Measurements from ENCODE around the gene PRPF8. TPM values are rescaled to one million over a fixed set of nuclear protein-coding genes. Genes with fewer than 3 reads are reported as not detected.

PRPF8 gene
- total and polyA plus RNA-seq, 10 of the 15 experiments (the other 5 are each of a cell fraction or from before 2014, with no cell fraction given): 77.2 to 337 (median 162) TPM

DNA sequence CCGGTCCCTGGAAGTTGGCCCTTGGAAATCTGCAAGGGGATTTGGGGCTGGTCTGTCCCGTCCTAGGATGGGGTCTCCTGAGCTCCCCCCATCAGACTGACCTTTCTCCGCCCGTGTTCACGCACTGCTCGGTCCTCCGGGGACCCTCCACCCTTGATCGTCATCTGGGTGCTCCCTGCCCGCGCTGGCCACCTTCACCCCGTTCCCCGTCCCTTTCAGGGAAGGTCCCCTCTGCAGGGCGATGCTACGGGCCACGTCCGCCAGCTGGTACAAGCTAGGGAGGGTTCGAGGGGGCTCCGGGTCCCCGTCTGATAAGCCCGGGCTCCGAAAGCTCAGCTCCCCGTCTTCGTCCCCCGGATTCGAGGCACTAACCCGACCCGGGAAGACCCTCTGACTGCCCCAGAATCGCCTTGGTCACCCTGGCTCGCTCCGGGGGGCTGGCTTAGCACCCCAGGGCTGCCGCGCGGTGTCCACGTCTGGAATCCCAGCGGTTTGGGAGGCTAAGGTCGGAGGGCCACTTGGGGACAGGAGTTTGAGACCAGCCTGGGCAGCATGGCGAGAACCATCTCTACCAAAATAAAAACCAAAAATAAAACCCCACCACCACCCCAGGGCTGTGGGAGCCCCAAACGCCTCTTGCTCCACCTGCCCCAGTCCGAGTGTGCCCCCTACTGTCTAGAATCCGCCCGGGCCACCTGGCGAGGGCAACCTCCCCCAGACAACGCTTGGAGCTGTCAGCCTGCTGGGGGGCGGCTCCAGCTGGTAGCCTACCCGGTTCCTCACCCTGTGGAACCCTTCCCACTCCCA, 55.0 kb downstream of the PRPF8 start (continued):
- TF ChIP-seq ETV6 (conservative IDR thresholded peaks at IDR 0.05 in 1 of 2, IDR thresholded peaks at IDR 0.05 in 1 of 2; ENCODE audit: borderline replicate concordance in 1 of 2, low read depth in 1 of 2) (no peak), SP1 (IDR thresholded peaks at IDR 0.05; ENCODE audit: low read depth, low read length) (no peak), SIN3A (IDR thresholded peaks at IDR 0.05; ENCODE audit: low read depth, low read length) (no peak), PML (IDR thresholded peaks at IDR 0.05; ENCODE audit: low read length) (no peak), RUNX3 (IDR thresholded peaks at IDR 0.05; ENCODE audit: low read length) (peak; percentile 23; the same call in 1 of the 2 replicates), CHD1 (IDR thresholded peaks at IDR 0.05; ENCODE audit: low read depth, low read length) (no peak), ZZZ3 (IDR thresholded peaks at IDR 0.05; ENCODE audit: control insufficient read depth, insufficient read length, low read depth) (no peak), HDAC2 (IDR thresholded peaks at IDR 0.05) (no peak), HCFC1 (IDR thresholded peaks at IDR 0.05; ENCODE audit: low read length) (no peak), ZBED1 (IDR thresholded peaks at IDR 0.05; ENCODE audit: borderline replicate concordance) (no peak), CEBPB (IDR thresholded peaks at IDR 0.05; ENCODE audit: borderline replicate concordance in 1 of 2, low read depth in 2 of 2, low read length in 2 of 2) (no peak), MYC (IDR thresholded peaks at IDR 0.05; ENCODE audit: insufficient read depth, insufficient read length, insufficient replicate concordance, low read length, severe bottlenecking) (no peak), STAT3 (IDR thresholded peaks at IDR 0.05; ENCODE audit: low read depth, low read length) (no peak), SUPT20H (IDR thresholded peaks at IDR 0.05; ENCODE audit: borderline replicate concordance, control insufficient read depth, low read depth, low read length) (no peak), SRF (IDR thresholded peaks at IDR 0.05; ENCODE audit: low read depth in 2 of 2, low read length in 2 of 2) (no peak), RAD21 (IDR thresholded peaks at IDR 0.05; ENCODE audit: insufficient read depth, low read depth, low read length) (peak; percentile 92), NFXL1 (IDR thresholded peaks at IDR 0.05; ENCODE audit: borderline replicate concordance) (no peak), CREB1 (IDR thresholded peaks at IDR 0.05; ENCODE audit: low read depth) (no peak), ZNF207 (IDR thresholded peaks at IDR 0.05; ENCODE audit: borderline replicate concordance) (peak; percentile 24; the same call in 1 of the 2 replicates), CBX5 (IDR thresholded peaks at IDR 0.05; ENCODE audit: low read depth) (no peak), TBL1XR1 (IDR thresholded peaks at IDR 0.05; ENCODE audit: low read depth, low read length) (0 out of 2 replicates have a peak, but pooled peaks have one; percentile 23)
- TF ChIP-seq, protein P1, sequence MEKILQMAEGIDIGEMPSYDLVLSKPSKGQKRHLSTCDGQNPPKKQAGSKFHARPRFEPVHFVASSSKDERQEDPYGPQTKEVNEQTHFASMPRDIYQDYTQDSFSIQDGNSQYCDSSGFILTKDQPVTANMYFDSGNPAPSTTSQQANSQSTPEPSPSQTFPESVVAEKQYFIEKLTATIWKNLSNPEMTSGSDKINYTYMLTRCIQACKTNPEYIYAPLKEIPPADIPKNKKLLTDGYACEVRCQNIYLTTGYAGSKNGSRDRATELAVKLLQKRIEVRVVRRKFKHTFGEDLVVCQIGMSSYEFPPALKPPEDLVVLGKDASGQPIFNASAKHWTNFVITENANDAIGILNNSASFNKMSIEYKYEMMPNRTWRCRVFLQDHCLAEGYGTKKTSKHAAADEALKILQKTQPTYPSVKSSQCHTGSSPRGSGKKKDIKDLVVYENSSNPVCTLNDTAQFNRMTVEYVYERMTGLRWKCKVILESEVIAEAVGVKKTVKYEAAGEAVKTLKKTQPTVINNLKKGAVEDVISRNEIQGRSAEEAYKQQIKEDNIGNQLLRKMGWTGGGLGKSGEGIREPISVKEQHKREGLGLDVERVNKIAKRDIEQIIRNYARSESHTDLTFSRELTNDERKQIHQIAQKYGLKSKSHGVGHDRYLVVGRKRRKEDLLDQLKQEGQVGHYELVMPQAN (conservative IDR thresholded peaks at IDR 0.05): peak; percentile 32; the same call in 1 of the 2 replicates
- TF ChIP-seq, protein P2, sequence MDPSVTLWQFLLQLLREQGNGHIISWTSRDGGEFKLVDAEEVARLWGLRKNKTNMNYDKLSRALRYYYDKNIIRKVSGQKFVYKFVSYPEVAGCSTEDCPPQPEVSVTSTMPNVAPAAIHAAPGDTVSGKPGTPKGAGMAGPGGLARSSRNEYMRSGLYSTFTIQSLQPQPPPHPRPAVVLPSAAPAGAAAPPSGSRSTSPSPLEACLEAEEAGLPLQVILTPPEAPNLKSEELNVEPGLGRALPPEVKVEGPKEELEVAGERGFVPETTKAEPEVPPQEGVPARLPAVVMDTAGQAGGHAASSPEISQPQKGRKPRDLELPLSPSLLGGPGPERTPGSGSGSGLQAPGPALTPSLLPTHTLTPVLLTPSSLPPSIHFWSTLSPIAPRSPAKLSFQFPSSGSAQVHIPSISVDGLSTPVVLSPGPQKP (IDR thresholded peaks at IDR 0.05; ENCODE audit: low read depth, low read length): no peak
- TF ChIP-seq, protein P3, sequence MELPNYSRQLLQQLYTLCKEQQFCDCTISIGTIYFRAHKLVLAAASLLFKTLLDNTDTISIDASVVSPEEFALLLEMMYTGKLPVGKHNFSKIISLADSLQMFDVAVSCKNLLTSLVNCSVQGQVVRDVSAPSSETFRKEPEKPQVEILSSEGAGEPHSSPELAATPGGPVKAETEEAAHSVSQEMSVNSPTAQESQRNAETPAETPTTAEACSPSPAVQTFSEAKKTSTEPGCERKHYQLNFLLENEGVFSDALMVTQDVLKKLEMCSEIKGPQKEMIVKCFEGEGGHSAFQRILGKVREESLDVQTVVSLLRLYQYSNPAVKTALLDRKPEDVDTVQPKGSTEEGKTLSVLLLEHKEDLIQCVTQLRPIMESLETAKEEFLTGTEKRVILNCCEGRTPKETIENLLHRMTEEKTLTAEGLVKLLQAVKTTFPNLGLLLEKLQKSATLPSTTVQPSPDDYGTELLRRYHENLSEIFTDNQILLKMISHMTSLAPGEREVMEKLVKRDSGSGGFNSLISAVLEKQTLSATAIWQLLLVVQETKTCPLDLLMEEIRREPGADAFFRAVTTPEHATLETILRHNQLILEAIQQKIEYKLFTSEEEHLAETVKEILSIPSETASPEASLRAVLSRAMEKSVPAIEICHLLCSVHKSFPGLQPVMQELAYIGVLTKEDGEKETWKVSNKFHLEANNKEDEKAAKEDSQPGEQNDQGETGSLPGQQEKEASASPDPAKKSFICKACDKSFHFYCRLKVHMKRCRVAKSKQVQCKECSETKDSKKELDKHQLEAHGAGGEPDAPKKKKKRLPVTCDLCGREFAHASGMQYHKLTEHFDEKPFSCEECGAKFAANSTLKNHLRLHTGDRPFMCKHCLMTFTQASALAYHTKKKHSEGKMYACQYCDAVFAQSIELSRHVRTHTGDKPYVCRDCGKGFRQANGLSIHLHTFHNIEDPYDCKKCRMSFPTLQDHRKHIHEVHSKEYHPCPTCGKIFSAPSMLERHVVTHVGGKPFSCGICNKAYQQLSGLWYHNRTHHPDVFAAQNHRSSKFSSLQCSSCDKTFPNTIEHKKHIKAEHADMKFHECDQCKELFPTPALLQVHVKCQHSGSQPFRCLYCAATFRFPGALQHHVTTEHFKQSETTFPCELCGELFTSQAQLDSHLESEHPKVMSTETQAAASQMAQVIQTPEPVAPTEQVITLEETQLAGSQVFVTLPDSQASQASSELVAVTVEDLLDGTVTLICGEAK (IDR thresholded peaks at IDR 0.05; ENCODE audit: borderline replicate concordance): 0 out of 2 replicates have a peak, but pooled peaks have one; percentile 19
